ENCODE results near the gene RHBDL1.

DNA sequence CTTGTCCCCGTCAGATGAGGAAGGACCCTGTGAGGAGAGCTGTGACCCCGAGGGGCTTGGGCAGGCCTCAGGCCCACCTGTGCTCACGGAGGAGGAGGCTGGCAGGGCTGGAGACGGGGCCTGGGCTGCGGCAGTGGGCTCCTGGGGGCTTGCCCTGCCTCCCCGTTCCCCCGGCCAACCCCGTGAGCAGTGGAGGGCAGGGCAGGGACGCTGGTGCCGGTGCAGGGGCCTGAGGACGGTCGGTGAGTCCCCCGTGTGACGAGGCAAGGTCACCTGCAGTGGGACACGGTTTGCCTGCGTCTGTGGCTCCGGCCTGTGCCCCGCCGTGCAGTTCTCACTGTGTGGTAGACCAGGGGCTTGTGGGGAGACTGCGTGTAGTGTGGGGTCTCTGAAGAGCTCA, 15.9 kb upstream of the RHBDL1 start:
- TF ChIP-seq EZH2 (IDR thresholded peaks at IDR 0.05; ENCODE audit: insufficient read depth, poor library complexity, severe bottlenecking): no peak
- no peak for TF ChIP-seq EZH2phosphoT487 (IDR thresholded peaks at IDR 0.05; ENCODE audit: insufficient read depth, low read depth)
